Measurements from ENCODE around the gene GPRIN2. TPM values are rescaled to one million over a fixed set of nuclear protein-coding genes. Genes with fewer than 3 reads are reported as not detected.

GPRIN2 gene
- polyA plus RNA-seq, 1 donor from 2014 or later, result 7.1 TPM

DNA sequence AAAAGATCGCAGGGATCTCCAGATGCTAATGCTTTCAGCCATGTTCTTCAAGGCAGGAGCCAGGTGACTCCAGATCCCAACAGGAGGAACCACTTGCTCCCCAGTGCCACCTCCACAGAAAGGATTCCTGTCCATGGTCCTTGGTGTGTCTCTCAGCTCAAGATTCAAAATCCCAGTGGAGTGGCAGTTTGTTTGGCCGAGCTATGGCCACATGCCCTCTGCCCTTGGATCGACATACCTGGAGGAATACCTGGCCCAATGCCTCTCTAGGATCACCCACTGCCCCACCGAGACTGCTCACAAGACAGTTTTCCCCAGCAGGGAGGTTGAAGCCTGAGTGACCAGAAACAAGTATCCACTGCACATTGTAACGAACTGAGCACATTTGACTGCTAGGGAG lies 3.9 kb upstream of the GPRIN2 start:
- TF ChIP-seq RAD21 (conservative IDR thresholded peaks at IDR 0.05) (no peak), SMC3 (conservative IDR thresholded peaks at IDR 0.05; ENCODE audit: poor library complexity) (no peak), POLR2AphosphoS5 (IDR thresholded peaks at IDR 0.05) (no peak)
- TF ChIP-seq, protein P1, sequence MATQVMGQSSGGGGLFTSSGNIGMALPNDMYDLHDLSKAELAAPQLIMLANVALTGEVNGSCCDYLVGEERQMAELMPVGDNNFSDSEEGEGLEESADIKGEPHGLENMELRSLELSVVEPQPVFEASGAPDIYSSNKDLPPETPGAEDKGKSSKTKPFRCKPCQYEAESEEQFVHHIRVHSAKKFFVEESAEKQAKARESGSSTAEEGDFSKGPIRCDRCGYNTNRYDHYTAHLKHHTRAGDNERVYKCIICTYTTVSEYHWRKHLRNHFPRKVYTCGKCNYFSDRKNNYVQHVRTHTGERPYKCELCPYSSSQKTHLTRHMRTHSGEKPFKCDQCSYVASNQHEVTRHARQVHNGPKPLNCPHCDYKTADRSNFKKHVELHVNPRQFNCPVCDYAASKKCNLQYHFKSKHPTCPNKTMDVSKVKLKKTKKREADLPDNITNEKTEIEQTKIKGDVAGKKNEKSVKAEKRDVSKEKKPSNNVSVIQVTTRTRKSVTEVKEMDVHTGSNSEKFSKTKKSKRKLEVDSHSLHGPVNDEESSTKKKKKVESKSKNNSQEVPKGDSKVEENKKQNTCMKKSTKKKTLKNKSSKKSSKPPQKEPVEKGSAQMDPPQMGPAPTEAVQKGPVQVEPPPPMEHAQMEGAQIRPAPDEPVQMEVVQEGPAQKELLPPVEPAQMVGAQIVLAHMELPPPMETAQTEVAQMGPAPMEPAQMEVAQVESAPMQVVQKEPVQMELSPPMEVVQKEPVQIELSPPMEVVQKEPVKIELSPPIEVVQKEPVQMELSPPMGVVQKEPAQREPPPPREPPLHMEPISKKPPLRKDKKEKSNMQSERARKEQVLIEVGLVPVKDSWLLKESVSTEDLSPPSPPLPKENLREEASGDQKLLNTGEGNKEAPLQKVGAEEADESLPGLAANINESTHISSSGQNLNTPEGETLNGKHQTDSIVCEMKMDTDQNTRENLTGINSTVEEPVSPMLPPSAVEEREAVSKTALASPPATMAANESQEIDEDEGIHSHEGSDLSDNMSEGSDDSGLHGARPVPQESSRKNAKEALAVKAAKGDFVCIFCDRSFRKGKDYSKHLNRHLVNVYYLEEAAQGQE (IDR thresholded peaks at IDR 0.05; ENCODE audit: borderline replicate concordance), result no peak
- H3F3A ChIP-seq (ENCODE audit: insufficient read depth, low read length, poor library complexity, severe bottlenecking), result no peaks in the 10 kb centered on the region
- H3K27me3 ChIP-seq (ENCODE audit: insufficient read depth, low read depth, low read length), result peaks cover 26% of the 10 kb centered on the region
- H3K4me3 ChIP-seq (ENCODE audit: low read length), result no peak overlapping the region
- H4K20me1 ChIP-seq (ENCODE audit: insufficient read depth), result no peaks in the 10 kb centered on the region
- H2AFZ ChIP-seq (ENCODE audit: low read depth, low read length), result no peak overlapping the region
- no peaks in the 10 kb centered on the region for H3K9me3 ChIP-seq (ENCODE audit: low read length)
- no peaks in the 10 kb centered on the region for H3K9me2 ChIP-seq (ENCODE audit: insufficient read depth, low read length)
- no peak overlapping the region for H3K9ac ChIP-seq (ENCODE audit: low read length)
- no peak overlapping the region for H3K4me2 ChIP-seq (ENCODE audit: low read length)
- H3K79me2 ChIP-seq (replicated peaks; ENCODE audit: insufficient read depth, low read length), result no peaks in the 10 kb centered on the region
- H3K36me3 ChIP-seq (ENCODE audit: insufficient read depth, low read length), result no peaks in the 10 kb centered on the region
- H3K27ac ChIP-seq (ENCODE audit: low read length), result no peak overlapping the region

DNA sequence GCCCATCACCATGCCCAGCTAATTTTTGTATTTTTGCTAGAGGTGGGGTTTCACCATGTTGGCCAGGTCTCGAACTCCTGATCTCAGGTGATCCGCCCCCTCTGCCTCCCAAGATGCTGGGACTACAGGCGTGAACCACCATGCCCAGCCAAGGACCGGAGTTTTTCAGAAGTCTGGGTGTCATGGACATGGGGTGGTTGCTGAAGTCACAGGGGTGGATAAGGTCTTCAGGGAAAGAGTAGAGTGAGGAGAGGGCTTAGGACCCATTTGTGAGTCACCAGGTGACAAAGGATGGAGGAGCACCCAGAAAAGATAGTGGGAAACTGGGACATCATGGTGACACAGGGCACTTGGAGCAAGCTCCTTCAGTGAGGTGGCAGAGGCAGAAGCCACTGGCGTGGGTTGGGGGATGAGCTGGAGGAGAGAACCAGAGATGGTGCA lies 2.8 kb upstream of the GPRIN2 start:
- TF ChIP-seq MXI1 (conservative IDR thresholded peaks at IDR 0.05; ENCODE audit: poor library complexity, severe bottlenecking), result no peak
- no peak for TF ChIP-seq EZH2 (IDR thresholded peaks at IDR 0.05; ENCODE audit: borderline replicate concordance, insufficient read depth, low read length, poor library complexity, severe bottlenecking)
- TF ChIP-seq, protein P1 (IDR thresholded peaks at IDR 0.05; ENCODE audit: borderline replicate concordance), result no peak
- no peak for TF ChIP-seq EP300 (conservative IDR thresholded peaks at IDR 0.05; ENCODE audit: poor library complexity, severe bottlenecking)
- no peak for TF ChIP-seq TAF1 (IDR thresholded peaks at IDR 0.05; ENCODE audit: low read depth)
- TF ChIP-seq RAD21 (conservative IDR thresholded peaks at IDR 0.05), result no peak
- TF ChIP-seq POLR2AphosphoS5 (IDR thresholded peaks at IDR 0.05), result no peak
- TF ChIP-seq SMC3 (conservative IDR thresholded peaks at IDR 0.05; ENCODE audit: poor library complexity), result no peak
- TF ChIP-seq, protein P2, sequence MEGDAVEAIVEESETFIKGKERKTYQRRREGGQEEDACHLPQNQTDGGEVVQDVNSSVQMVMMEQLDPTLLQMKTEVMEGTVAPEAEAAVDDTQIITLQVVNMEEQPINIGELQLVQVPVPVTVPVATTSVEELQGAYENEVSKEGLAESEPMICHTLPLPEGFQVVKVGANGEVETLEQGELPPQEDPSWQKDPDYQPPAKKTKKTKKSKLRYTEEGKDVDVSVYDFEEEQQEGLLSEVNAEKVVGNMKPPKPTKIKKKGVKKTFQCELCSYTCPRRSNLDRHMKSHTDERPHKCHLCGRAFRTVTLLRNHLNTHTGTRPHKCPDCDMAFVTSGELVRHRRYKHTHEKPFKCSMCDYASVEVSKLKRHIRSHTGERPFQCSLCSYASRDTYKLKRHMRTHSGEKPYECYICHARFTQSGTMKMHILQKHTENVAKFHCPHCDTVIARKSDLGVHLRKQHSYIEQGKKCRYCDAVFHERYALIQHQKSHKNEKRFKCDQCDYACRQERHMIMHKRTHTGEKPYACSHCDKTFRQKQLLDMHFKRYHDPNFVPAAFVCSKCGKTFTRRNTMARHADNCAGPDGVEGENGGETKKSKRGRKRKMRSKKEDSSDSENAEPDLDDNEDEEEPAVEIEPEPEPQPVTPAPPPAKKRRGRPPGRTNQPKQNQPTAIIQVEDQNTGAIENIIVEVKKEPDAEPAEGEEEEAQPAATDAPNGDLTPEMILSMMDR (IDR thresholded peaks at IDR 0.05; ENCODE audit: poor library complexity, severe bottlenecking), result no peak
- peaks cover 26% of the 10 kb centered on the region for H3K27me3 ChIP-seq (ENCODE audit: insufficient read depth, low read depth, low read length)

More for the DNA sequence above, 2.8 kb upstream of the GPRIN2 start:
- no peaks in the 10 kb centered on the region for H3K79me2 ChIP-seq (replicated peaks; ENCODE audit: insufficient read depth, low read length)
- H2AFZ ChIP-seq (ENCODE audit: low read depth, low read length), result no peak overlapping the region
- no peak overlapping the region for H3K4me3 ChIP-seq (ENCODE audit: low read length)
- no peak overlapping the region for H3K27ac ChIP-seq (ENCODE audit: low read length)
- H3K9me3 ChIP-seq (ENCODE audit: low read length), result no peaks in the 10 kb centered on the region
- no peaks in the 10 kb centered on the region for H4K20me1 ChIP-seq (ENCODE audit: insufficient read depth)
- no peaks in the 10 kb centered on the region for H3K36me3 ChIP-seq (ENCODE audit: insufficient read depth, low read length)
- no peaks in the 10 kb centered on the region for H3F3A ChIP-seq (ENCODE audit: insufficient read depth, low read length, poor library complexity, severe bottlenecking)
- H3K9ac ChIP-seq (ENCODE audit: low read length), result no peak overlapping the region
- H3K4me2 ChIP-seq (ENCODE audit: low read length), result no peak overlapping the region
- H3K9me2 ChIP-seq (ENCODE audit: insufficient read depth, low read length), result no peaks in the 10 kb centered on the region

Measured in neural cell (in vitro differentiated cells).